HG03439 (cell line): ENCODE results near the gene GPR37L1.
"Not testable (repeated sequence)": the region's sequence is repeated elsewhere in the genome, so short reads cannot be mapped to it uniquely, and the experiment has no call there.

Experiments used
- ATAC-seq: cut with Tn5 transposase; IDR thresholded peaks from one replicate; pipeline ENCODE4 v1.9.1; 2021; ENCODE audit warnings: mild to moderate bottlenecking, moderate library complexity; ENCODE audit not compliant: unreplicated experiment

GPR37L1 gene

GRCh38 chr1:202133001-202133400 lies 10.3 kb downstream of the GPR37L1 start:
- no peak for ATAC-seq

DNA sequence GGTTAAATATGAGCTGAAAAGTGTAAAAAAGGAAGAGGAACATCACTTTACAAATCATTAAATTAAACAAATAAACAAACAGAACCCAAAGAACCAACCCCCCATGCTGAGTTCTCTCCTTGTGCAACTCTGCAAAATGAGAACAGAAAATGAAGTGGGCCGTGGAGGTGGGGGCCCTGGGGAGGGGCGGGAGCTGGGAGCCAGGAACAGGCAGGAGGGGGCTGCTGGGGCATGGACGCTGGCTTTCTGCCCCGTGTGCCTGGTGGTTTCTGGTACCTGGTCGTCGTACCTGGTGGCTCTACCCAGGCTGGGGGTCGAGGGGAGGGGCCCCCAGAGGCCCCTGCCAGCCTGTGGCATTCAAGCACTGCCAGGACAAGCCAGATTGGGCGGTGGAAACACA lies 10.8 kb downstream of the GPR37L1 start:
- no peak for ATAC-seq

DNA sequence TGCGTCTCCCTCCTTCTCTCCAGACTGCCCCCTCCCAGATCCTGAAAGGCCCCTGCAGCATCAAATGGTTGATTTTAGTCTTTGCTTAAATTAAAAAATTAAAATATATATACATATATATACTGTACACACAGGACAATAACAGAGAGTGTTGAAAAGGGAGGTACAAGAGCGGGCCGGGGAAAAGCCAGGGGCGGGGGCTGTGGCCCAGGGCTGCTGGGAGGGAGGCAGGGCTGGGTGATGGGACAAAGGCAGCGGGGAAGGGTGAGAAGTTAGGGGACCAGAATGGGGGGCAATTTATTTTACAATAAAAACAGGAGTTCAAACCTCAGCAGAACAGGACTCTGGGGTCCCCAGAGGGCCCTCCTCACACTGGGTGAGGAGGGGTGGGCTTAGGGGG lies 11.3 kb downstream of the GPR37L1 start:
- no peak for ATAC-seq

GRCh38 chr1:202134645-202135172 lies 12.0 kb downstream of the GPR37L1 start:
- ATAC-seq: no peak

- no peak for ATAC-seq
Observed at GRCh38 chr1:202135221-202135721, 12.6 kb downstream of the GPR37L1 start.

DNA sequence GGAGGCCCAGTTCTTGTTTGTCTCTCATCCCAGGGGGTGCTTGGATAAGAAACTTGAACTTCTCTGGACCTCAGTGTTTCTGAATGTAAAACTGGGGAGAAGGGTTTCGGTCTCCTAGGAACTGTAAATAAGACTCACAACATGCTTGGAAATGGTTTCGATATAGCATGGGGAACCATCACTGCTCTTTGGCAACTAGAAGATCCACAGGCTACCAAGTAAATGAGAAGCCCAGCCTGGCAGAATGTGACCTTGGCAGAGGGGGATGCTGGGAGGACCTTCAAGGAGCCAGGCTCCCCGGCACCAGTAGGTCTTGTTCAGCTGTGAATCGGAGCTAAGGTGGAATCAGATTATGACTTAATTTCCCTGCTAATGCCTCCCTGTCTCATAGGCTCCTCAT lies 18.1 kb downstream of the GPR37L1 start:
- no peak for ATAC-seq

GRCh38 chr1:202141468-202141867 lies 18.8 kb downstream of the GPR37L1 start:
- ATAC-seq: not testable (repeated sequence)

DNA sequence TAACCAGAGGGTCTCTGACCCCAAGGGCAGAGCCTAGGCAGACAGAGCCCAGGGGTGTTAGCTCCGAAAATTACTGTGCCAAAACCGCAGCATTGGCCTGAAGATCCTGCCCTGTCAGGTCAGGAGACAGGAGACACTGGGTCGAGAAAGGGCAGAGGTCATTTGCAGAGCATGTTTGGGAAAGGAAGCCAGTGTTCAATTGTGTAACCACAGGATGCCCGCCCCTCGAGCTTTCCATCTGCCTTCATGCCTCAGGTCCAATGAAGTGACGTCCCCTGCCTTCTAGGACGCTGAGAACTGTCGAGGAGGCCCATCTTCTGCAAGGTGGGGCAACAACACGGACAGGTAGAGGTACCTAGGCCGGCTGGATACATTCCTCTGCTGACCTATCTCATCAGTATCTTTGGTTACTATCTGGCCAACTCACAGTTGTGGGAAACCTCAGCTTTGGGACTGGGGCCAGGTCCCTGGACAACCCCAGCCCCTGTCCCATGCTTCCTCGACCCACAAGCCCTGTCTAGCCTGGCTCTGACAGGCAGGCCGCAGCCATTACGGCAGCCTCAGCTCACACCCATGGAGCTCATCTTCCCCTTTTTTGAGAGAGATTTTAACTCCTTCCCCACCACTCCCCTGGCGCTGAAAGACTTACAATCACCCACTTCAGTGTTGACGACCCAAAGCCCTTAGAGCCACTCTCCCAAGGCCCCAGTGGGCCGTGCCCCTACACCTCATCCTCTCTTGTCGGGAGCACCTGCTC lies 20.5 kb downstream of the GPR37L1 start:
- peak; percentile 29 for ATAC-seq

GRCh38 chr1:202143768-202144401 lies 21.2 kb downstream of the GPR37L1 start:
- peak; percentile 44 for ATAC-seq

- peak; percentile 51 for ATAC-seq
Observed at GRCh38 chr1:202144402-202145067, 21.8 kb downstream of the GPR37L1 start, which contains the start of gene ARL8A. Gene ARL8A (minus strand): TSS chr1:202144737. CDS start chr1:202144572, 165 bp downstream.

DNA sequence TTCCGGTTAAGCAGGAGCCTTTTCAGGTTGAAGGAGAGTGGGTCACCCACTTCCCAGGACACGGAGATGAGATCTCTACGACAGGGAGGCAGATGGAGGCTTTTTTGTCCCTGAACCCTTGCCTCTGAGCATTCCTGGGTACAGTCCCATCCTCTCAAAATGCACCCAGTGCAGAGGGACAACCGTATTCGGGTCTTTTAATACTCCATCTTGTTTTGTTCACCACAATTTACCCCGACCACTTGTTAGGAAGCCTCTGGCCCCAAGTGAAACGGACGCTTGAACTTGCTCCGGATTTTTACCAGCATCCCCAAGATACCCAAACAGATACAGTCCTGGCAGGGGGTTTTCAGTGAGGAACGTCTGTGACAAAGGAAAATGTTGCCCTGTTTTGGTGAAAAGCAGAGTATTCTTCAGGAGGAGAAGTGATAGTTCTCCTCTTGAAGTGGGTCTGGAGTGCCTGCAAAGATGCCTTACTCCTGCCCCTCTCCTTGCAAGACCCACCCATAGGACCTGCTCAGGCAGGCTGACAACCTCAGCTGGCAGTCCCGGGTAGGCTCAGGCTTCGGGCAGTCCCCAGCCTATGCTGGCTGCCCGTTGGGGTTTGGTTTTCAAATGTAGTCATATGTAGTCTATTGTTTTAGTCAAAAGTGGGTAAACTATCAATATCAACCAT lies 22.5 kb downstream of the GPR37L1 start:
- ATAC-seq: no peak

- not testable (repeated sequence) for ATAC-seq
Observed at GRCh38 chr1:202145744-202146140, 23.0 kb downstream of the GPR37L1 start.

DNA sequence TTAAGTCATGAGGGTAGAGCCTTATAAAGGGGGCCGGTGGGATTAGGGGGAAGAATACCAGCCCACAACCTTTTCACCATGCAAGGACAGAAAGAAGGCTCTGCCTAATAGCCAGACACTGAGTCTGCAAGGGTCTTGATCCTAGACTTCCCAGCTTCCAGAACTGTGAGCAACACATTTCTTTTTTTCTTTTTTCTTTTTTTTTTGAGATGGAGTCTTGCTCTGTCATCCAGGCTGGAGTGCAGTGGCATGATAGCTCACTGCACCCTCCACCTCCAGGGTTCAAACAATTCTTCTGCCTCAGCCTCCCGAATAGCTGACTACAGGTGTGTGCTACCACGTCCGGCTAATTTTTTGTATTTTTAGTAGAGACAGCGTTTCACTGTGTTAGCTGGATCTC lies 23.6 kb downstream of the GPR37L1 start:
- no peak for ATAC-seq

- no peak for ATAC-seq
Observed at GRCh38 chr1:202146993-202147392, 24.3 kb downstream of the GPR37L1 start.

GRCh38 chr1:202148391-202148790 lies 25.7 kb downstream of the GPR37L1 start:
- no peak for ATAC-seq

DNA sequence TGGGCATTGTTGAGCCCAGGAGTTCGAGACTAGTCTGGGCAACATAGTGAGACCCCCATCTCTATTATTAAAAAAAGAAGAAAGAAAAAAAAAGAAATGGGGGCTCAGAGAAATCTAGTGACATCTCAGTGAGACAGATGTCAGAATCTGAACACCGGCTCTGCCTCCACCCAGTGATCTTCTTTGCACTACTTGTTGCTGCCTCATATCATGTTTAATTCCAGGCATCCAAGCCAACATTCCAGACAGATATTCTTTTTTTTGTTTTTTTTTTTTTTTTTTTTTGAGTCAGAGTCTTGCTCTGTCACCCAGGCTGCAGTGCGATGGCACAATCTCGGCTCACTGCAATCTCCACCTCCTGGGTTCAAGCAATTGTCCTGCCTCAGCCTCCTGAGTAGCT lies 26.8 kb downstream of the GPR37L1 start:
- ATAC-seq: no peak

- ATAC-seq: no peak
Observed at GRCh38 chr1:202150187-202150586, 27.5 kb downstream of the GPR37L1 start.

- no peak for ATAC-seq
Observed at GRCh38 chr1:202150602-202151001, 27.9 kb downstream of the GPR37L1 start.

- ATAC-seq: no peak
Observed at GRCh38 chr1:202151045-202151444, 28.3 kb downstream of the GPR37L1 start.

GRCh38 chr1:202152399-202152798 lies 29.7 kb downstream of the GPR37L1 start:
- no peak for ATAC-seq

GRCh38 chr1:202153284-202153683 lies 30.6 kb downstream of the GPR37L1 start:
- ATAC-seq: no peak
